Measurements from ENCODE around the gene DPP8. TPM values are rescaled to one million over a fixed set of nuclear protein-coding genes. Genes with fewer than 3 reads are reported as not detected.
A peak's percentile ranks its signal among the peaks of the same experiment; 100 is the strongest.
"Not testable (repeated sequence)": the region's sequence is repeated elsewhere in the genome, so short reads cannot be mapped to it uniquely, and the experiment has no call there.

DPP8 gene
- total RNA-seq, 1 experiment from 2014 or later: 45.9 TPM

DNA sequence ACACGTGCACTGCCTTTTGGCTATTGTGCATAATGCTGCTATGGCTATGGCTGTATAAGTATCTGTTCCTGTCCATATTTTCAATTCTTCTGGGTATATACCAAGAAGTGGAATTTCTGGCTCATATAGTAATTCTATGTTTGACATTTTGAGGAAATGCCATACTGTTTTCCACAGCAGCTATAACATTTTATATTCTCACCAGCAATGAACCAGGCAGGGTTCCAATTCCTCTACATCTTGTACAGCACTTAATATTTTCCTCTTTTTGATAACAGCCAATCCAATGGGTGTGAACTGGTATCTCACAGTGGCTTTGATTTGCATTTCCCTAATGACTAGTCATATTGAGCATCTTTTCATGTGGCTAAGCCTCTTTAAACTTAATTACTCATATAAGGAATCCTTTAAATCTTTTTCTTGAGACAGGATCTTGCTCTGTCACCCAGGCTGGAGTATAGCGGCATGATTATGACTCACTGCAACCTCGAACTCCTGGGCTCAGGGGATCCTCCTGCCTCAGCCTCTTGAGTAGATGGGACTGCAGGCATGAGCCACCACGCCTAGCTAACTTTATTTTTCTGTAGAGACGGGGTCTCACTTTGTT, 56.6 kb downstream of the DPP8 start:
- TSS peak; percentile 14 for BruUV-seq (replicated peaks)
- CTCF ChIA-PET: no interaction called here

DNA sequence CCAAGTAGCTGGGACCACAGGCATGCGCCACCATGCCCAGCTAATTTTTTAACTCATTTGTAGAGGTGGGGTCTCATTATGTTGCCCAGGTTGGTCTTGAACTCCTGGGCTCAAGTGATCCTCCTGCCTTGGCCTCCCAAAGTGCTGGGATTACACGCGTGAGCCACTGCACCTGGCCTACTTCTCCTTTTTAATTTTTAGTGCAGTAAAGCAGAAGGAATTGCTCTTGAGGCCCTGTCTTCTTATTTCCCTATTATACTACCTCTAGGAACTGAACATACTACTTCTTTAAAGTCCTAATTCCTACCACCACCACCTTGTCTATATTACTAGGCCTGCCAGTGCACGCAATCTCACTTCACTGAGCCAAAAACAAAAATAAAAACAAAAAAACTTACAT, 62.2 kb downstream of the DPP8 start:
- H3K27me3 Mint-ChIP-seq (ENCODE audit: unreplicated experiment); intact Hi-C loops (cut with micrococcal nuclease; ENCODE audit: unreplicated experiment); H3K4me1 Mint-ChIP-seq (ENCODE audit: low read depth, unreplicated experiment); H3K9me3 Mint-ChIP-seq (ENCODE audit: low read depth, unreplicated experiment); BruUV-seq (replicated peaks); H3K4me3 Mint-ChIP-seq (ENCODE audit: low read depth, unreplicated experiment); H3K27ac Mint-ChIP-seq (ENCODE audit: unreplicated experiment); CTCF ChIA-PET; DNase-seq: not testable (repeated sequence)
- H3K36me3 Mint-ChIP-seq (ENCODE audit: insufficient read depth, unreplicated experiment): peaks cover 35% of the 10 kb centered on the region

More for the DNA sequence above, 56.6 kb downstream of the DPP8 start:
- intact Hi-C loops (cut with micrococcal nuclease; ENCODE audit: unreplicated experiment): no loop called here
- H3K4me3 Mint-ChIP-seq (ENCODE audit: low read depth, unreplicated experiment): no peak overlapping the region
- DNase-seq: no peak
- no peaks in the 10 kb centered on the region for H3K9me3 Mint-ChIP-seq (ENCODE audit: low read depth, unreplicated experiment)
- H3K4me1 Mint-ChIP-seq (ENCODE audit: low read depth, unreplicated experiment): no peaks in the 10 kb centered on the region
- peaks cover 43% of the 10 kb centered on the region for H3K36me3 Mint-ChIP-seq (ENCODE audit: insufficient read depth, unreplicated experiment)
- TF ChIP-seq, protein P1, sequence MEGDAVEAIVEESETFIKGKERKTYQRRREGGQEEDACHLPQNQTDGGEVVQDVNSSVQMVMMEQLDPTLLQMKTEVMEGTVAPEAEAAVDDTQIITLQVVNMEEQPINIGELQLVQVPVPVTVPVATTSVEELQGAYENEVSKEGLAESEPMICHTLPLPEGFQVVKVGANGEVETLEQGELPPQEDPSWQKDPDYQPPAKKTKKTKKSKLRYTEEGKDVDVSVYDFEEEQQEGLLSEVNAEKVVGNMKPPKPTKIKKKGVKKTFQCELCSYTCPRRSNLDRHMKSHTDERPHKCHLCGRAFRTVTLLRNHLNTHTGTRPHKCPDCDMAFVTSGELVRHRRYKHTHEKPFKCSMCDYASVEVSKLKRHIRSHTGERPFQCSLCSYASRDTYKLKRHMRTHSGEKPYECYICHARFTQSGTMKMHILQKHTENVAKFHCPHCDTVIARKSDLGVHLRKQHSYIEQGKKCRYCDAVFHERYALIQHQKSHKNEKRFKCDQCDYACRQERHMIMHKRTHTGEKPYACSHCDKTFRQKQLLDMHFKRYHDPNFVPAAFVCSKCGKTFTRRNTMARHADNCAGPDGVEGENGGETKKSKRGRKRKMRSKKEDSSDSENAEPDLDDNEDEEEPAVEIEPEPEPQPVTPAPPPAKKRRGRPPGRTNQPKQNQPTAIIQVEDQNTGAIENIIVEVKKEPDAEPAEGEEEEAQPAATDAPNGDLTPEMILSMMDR (IDR thresholded peaks at IDR 0.05; ENCODE audit: unreplicated experiment): no peak
- no peak overlapping the region for H3K27ac Mint-ChIP-seq (ENCODE audit: unreplicated experiment)
- no peaks in the 10 kb centered on the region for H3K27me3 Mint-ChIP-seq (ENCODE audit: unreplicated experiment)

DNA sequence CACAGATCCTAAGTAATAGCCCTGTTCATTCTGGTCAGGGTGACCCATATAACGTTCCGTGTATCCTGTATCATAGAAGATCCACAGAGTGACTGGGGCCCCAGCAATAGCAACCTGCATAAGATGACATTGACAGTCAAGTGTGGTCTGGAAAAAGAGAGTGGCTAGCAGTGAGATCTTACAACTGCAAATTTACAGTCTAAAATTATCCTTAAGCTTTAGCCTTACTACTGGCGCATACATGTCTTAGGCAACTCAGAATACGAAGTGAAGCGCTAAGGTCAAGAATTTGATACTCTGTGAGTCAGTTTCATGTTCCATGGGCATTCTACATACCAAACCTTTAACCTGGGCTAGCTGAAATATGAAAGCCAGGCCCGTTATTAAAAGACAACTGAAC, 65.5 kb downstream of the DPP8 start:
- Mint-ChIP-seq H3K4me3 (ENCODE audit: low read depth, unreplicated experiment) (no peak overlapping the region), H3K27ac (ENCODE audit: unreplicated experiment) (no peak overlapping the region), H3K9me3 (ENCODE audit: low read depth, unreplicated experiment) (no peaks in the 10 kb centered on the region), H3K4me1 (ENCODE audit: low read depth, unreplicated experiment) (no peaks in the 10 kb centered on the region), H3K36me3 (ENCODE audit: insufficient read depth, unreplicated experiment) (peaks cover 19% of the 10 kb centered on the region), H3K27me3 (ENCODE audit: unreplicated experiment) (no peaks in the 10 kb centered on the region)
- intact Hi-C loops (cut with micrococcal nuclease; ENCODE audit: unreplicated experiment): no loop called here
- CTCF ChIA-PET: interaction anchor here (0.6 kb wide), 1 partner anchor 23 kb away, joined by 3 read pairs; no protein-coding TSS in a partner anchor
- DNase-seq: no peak
- no TSS peak for BruUV-seq (replicated peaks)
- TF ChIP-seq, protein P1 (IDR thresholded peaks at IDR 0.05; ENCODE audit: unreplicated experiment): no peak

DNA sequence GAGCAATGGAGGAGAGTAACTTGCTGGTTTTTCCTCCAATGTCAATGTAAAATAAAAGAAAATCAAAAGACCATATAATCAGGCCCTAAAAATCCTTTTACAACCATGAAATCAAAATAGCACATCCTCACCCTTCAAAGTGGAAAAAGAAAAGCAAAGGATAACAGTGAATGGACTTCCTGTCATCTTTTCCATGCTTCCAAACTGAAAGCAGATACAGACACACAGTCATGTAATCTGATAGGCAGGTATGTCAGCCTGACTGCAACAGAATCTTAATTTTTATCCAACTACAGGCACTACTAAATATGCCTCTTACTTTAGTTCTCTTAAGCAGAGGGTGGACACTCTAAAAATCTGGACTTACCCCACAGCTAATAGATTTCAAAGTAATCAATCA, 66.9 kb downstream of the DPP8 start:
- H3K36me3 Mint-ChIP-seq (ENCODE audit: insufficient read depth, unreplicated experiment): peaks cover 24% of the 10 kb centered on the region
- BruUV-seq (replicated peaks): no TSS peak
- TF ChIP-seq, protein P1 (IDR thresholded peaks at IDR 0.05; ENCODE audit: unreplicated experiment): no peak
- H3K4me1 Mint-ChIP-seq (ENCODE audit: low read depth, unreplicated experiment): no peaks in the 10 kb centered on the region
- intact Hi-C loops (cut with micrococcal nuclease; ENCODE audit: unreplicated experiment): no loop called here
- CTCF ChIA-PET: no interaction called here
- no peak overlapping the region for H3K4me3 Mint-ChIP-seq (ENCODE audit: low read depth, unreplicated experiment)
- DNase-seq: no peak
- no peak overlapping the region for H3K27ac Mint-ChIP-seq (ENCODE audit: unreplicated experiment)
- H3K27me3 Mint-ChIP-seq (ENCODE audit: unreplicated experiment): no peaks in the 10 kb centered on the region
- no peaks in the 10 kb centered on the region for H3K9me3 Mint-ChIP-seq (ENCODE audit: low read depth, unreplicated experiment)

DNA sequence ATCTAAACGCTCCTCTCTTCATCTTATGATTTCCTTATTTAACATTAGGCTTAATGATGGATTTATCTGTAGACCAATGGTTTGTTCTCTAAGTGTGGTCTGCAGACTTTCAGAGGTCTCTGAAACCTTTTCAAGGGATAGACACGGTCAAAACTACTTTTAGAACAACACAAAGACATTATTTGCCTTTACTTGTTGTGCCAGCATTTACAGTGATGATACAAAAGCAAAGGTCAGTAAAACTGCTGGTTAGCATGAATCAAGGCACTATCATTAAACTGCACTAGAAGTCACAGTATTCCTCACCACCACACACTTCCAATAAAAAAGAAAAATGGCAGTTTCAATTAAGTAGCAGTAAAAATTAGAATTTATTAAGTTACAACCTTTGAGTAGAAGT, 70.3 kb downstream of the DPP8 start:
- no peak for DNase-seq
- H3K36me3 Mint-ChIP-seq (ENCODE audit: insufficient read depth, unreplicated experiment): peaks cover 16% of the 10 kb centered on the region
- CTCF ChIA-PET: no interaction called here
- intact Hi-C loops (cut with micrococcal nuclease; ENCODE audit: unreplicated experiment): no loop called here
- BruUV-seq (replicated peaks): no TSS peak
- no peaks in the 10 kb centered on the region for H3K9me3 Mint-ChIP-seq (ENCODE audit: low read depth, unreplicated experiment)
- H3K27me3 Mint-ChIP-seq (ENCODE audit: unreplicated experiment): no peaks in the 10 kb centered on the region
- H3K4me3 Mint-ChIP-seq (ENCODE audit: low read depth, unreplicated experiment): no peak overlapping the region
- no peak overlapping the region for H3K27ac Mint-ChIP-seq (ENCODE audit: unreplicated experiment)
- TF ChIP-seq, protein P1 (IDR thresholded peaks at IDR 0.05; ENCODE audit: unreplicated experiment): no peak
- no peaks in the 10 kb centered on the region for H3K4me1 Mint-ChIP-seq (ENCODE audit: low read depth, unreplicated experiment)
